SW480 (cell line): ENCODE data around the gene MOK.

Source experiments
- DNase-seq: peaks from one replicate; pipeline ENCODE4 v3.0.0-alpha.2; 2016; ENCODE audit warnings: low spot score

MOK gene

GRCh38 chr14:102203382-102203781 is 101.6 kb downstream of the MOK start:
- no peak for DNase-seq

- DNase-seq = no peak
Measured at GRCh38 chr14:102202944-102203343, 102.0 kb downstream of the MOK start.

- DNase-seq = no peak
Measured at GRCh38 chr14:102201776-102202175, 103.2 kb downstream of the MOK start.

GRCh38 chr14:102201353-102201738 is 103.6 kb downstream of the MOK start:
- no peak for DNase-seq

- no peak for DNase-seq
Measured at GRCh38 chr14:102200690-102201352, 104.1 kb downstream of the MOK start.

GRCh38 chr14:102197317-102197853 is 107.6 kb downstream of the MOK start:
- no peak for DNase-seq

GRCh38 chr14:102196902-102197230 is 108.1 kb downstream of the MOK start:
- DNase-seq = no peak

GRCh38 chr14:102196039-102196901 is 108.7 kb downstream of the MOK start:
- DNase-seq = no peak

GRCh38 chr14:102195446-102195845 is 109.5 kb downstream of the MOK start:
- no peak for DNase-seq

- DNase-seq = no peak
Measured at GRCh38 chr14:102194856-102195255, 110.1 kb downstream of the MOK start.

- no peak for DNase-seq
Measured at GRCh38 chr14:102192840-102193502, 112.0 kb downstream of the MOK start.

GRCh38 chr14:102189874-102190273 is 115.1 kb downstream of the MOK start:
- no peak for DNase-seq

- DNase-seq = no peak
Measured at GRCh38 chr14:102188187-102188586, 116.8 kb downstream of the MOK start.

GRCh38 chr14:102187568-102188001 is 117.4 kb downstream of the MOK start:
- DNase-seq = no peak

- DNase-seq = peak; percentile 89
Measured at GRCh38 chr14:102187044-102187443, 117.9 kb downstream of the MOK start.

GRCh38 chr14:102185360-102185759 is 119.6 kb downstream of the MOK start:
- peak; percentile 90 for DNase-seq

GRCh38 chr14:102184316-102185035 is 120.5 kb downstream of the MOK start:
- DNase-seq = no peak

- no peak for DNase-seq
Measured at GRCh38 chr14:102183886-102184285, 121.1 kb downstream of the MOK start.

GRCh38 chr14:102182936-102183619 is 121.9 kb downstream of the MOK start:
- DNase-seq = no peak

- peak; percentile 53 for DNase-seq
Measured at GRCh38 chr14:102182190-102182589, 122.8 kb downstream of the MOK start.

GRCh38 chr14:102181187-102181586 is 123.8 kb downstream of the MOK start:
- DNase-seq = no peak
